ENCODE measurements around the gene CREBRF. TPM values are rescaled to one million over a fixed set of nuclear protein-coding genes. Genes with fewer than 3 reads are reported as not detected.

CREBRF gene
- total and polyA plus RNA-seq, 4 donors = 2.0 to 12.0 (median 7.7) TPM

DNA sequence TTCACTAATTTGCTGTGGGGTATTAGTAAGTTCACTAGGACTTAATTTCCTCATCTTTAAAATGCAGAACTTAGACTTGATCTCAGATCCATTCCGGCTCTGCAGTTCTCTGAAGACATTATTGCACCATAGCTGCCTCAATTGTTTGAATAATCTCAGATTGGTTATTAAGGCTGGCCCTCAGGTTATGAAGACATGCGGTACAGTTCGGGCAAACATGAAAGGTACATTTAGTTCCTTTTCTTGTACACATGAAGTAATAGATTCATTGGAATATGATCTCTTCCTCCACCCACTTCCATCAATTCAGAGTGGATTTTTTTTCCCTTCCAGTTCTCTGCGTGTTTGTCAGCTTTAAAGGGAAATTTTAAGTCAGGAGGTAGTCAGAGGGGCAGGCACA lies 44.6 kb upstream of the CREBRF start:
- TF ChIP-seq RXRA (IDR thresholded peaks at IDR 0.05) (peak in 1 of 2 donors; percentile 7), HNF4A (conservative IDR thresholded peaks at IDR 0.05) (peak in 1 of 2 donors; percentile 20)
- TF ChIP-seq, protein P1, sequence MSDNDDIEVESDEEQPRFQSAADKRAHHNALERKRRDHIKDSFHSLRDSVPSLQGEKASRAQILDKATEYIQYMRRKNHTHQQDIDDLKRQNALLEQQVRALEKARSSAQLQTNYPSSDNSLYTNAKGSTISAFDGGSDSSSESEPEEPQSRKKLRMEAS (IDR thresholded peaks at IDR 0.05) = no peak
- Histone ChIP-seq H3K9me3 (ENCODE audit: control insufficient read depth in 4 of 4, low read length in 3 of 4) (no peaks in the 10 kb centered on the region), H3K27ac (ENCODE audit: low read depth in 1 of 2, low read length in 2 of 2) (no peak overlapping the region), H3K27me3 (ENCODE audit: control insufficient read depth in 4 of 4, insufficient read depth in 4 of 4, low read length in 3 of 4) (no peaks in the 10 kb centered on the region), H3K9ac (ENCODE audit: low read depth in 1 of 2, low read length in 2 of 2) (no peak overlapping the region), H3K4me1 (ENCODE audit: control insufficient read depth in 4 of 4, insufficient read depth in 4 of 4, low read length in 3 of 4) (peaks cover 6 to 22% (median 15%) of the 10 kb centered on the region in 4 donors), H3K4me3 (ENCODE audit: low read depth in 1 of 3, low read length in 3 of 3) (no peak overlapping the region), H3K36me3 (ENCODE audit: control insufficient read depth in 4 of 4, insufficient read depth in 3 of 4, low read depth in 1 of 4, low read length in 3 of 4) (no peaks in the 10 kb centered on the region)
- DNase-seq (ENCODE audit: low spot score) = no peak
- WGBS = 30% methylated on average over 4 of the region's 4 CpGs

DNA sequence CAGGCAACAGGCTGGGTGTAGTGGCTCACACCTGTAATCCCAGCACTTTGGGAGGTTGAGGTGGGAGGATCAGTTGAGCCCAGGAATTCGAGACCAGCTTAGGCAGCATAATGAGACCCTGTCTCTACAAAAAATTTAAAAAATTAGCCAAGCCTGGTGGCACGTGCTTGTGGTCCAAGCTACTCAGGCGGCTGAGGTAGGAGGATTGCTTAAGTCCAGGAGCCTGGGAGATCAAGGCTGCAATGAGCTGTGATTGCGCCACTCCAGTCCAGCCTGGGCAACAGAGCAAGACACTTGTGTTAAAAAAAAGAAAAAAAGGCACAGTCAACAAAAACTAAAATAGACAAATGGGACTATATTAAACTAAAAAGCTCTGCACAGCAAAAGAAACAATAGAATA lies 43.3 kb upstream of the CREBRF start:
- no peaks in the 10 kb centered on the region for H3K36me3 ChIP-seq (ENCODE audit: control insufficient read depth in 4 of 4, insufficient read depth in 3 of 4, low read depth in 1 of 4, low read length in 3 of 4)
- no peak overlapping the region for H3K27ac ChIP-seq (ENCODE audit: low read depth in 1 of 2, low read length in 2 of 2)
- no peak overlapping the region for H3K9ac ChIP-seq (ENCODE audit: low read depth in 1 of 2, low read length in 2 of 2)
- no peak overlapping the region for H3K4me3 ChIP-seq (ENCODE audit: low read depth in 1 of 3, low read length in 3 of 3)
- DNase-seq (ENCODE audit: low spot score) = no peak
- TF ChIP-seq, protein P1 (IDR thresholded peaks at IDR 0.05) = no peak
- TF ChIP-seq HNF4A (conservative IDR thresholded peaks at IDR 0.05) = peak in 1 of 2 donors; percentile 16
- no peaks in the 10 kb centered on the region for H3K9me3 ChIP-seq (ENCODE audit: control insufficient read depth in 4 of 4, low read length in 3 of 4)
- peaks cover 7 to 23% (median 16%) of the 10 kb centered on the region in 4 donors for H3K4me1 ChIP-seq (ENCODE audit: control insufficient read depth in 4 of 4, insufficient read depth in 4 of 4, low read length in 3 of 4)
- WGBS = 74% methylated on average over 4 of the region's 4 CpGs
- no peaks in the 10 kb centered on the region for H3K27me3 ChIP-seq (ENCODE audit: control insufficient read depth in 4 of 4, insufficient read depth in 4 of 4, low read length in 3 of 4)

- no peaks in the 10 kb centered on the region for H3K36me3 ChIP-seq (ENCODE audit: control insufficient read depth in 4 of 4, insufficient read depth in 3 of 4, low read depth in 1 of 4, low read length in 3 of 4)
- WGBS = 88% methylated on average over 4 of the region's 4 CpGs
- H3K9me3 ChIP-seq (ENCODE audit: control insufficient read depth in 4 of 4, low read length in 3 of 4) = no peaks in the 10 kb centered on the region
- no peak overlapping the region for H3K9ac ChIP-seq (ENCODE audit: low read depth in 1 of 2, low read length in 2 of 2)
- DNase-seq (ENCODE audit: low spot score) = no peak
- no peak overlapping the region for H3K27ac ChIP-seq (ENCODE audit: low read depth in 1 of 2, low read length in 2 of 2)
- H3K4me1 ChIP-seq (ENCODE audit: control insufficient read depth in 4 of 4, insufficient read depth in 4 of 4, low read length in 3 of 4) = peaks cover 7 to 23% (median 15%) of the 10 kb centered on the region in 4 donors
- H3K4me3 ChIP-seq (ENCODE audit: low read depth in 1 of 3, low read length in 3 of 3) = no peak overlapping the region
- H3K27me3 ChIP-seq (ENCODE audit: control insufficient read depth in 4 of 4, insufficient read depth in 4 of 4, low read length in 3 of 4) = no peaks in the 10 kb centered on the region
- TF ChIP-seq SP1 (IDR thresholded peaks at IDR 0.05) (no peak), EGR1 (IDR thresholded peaks at IDR 0.05; ENCODE audit: low read depth in 2 of 2) (no peak), GABPA (IDR thresholded peaks at IDR 0.05 in 1 of 2, conservative IDR thresholded peaks at IDR 0.05 in 1 of 2) (no peak), HNF4A (conservative IDR thresholded peaks at IDR 0.05) (no peak), FOXA1 (IDR thresholded peaks at IDR 0.05) (no peak), RXRA (IDR thresholded peaks at IDR 0.05) (no peak), FOXA2 (IDR thresholded peaks at IDR 0.05) (no peak), HNF4G (IDR thresholded peaks at IDR 0.05) (no peak), NR2F2 (IDR thresholded peaks at IDR 0.05) (no peak), JUND (IDR thresholded peaks at IDR 0.05) (no peak), RAD21 (IDR thresholded peaks at IDR 0.05) (no peak)
- TF ChIP-seq, protein P2, sequence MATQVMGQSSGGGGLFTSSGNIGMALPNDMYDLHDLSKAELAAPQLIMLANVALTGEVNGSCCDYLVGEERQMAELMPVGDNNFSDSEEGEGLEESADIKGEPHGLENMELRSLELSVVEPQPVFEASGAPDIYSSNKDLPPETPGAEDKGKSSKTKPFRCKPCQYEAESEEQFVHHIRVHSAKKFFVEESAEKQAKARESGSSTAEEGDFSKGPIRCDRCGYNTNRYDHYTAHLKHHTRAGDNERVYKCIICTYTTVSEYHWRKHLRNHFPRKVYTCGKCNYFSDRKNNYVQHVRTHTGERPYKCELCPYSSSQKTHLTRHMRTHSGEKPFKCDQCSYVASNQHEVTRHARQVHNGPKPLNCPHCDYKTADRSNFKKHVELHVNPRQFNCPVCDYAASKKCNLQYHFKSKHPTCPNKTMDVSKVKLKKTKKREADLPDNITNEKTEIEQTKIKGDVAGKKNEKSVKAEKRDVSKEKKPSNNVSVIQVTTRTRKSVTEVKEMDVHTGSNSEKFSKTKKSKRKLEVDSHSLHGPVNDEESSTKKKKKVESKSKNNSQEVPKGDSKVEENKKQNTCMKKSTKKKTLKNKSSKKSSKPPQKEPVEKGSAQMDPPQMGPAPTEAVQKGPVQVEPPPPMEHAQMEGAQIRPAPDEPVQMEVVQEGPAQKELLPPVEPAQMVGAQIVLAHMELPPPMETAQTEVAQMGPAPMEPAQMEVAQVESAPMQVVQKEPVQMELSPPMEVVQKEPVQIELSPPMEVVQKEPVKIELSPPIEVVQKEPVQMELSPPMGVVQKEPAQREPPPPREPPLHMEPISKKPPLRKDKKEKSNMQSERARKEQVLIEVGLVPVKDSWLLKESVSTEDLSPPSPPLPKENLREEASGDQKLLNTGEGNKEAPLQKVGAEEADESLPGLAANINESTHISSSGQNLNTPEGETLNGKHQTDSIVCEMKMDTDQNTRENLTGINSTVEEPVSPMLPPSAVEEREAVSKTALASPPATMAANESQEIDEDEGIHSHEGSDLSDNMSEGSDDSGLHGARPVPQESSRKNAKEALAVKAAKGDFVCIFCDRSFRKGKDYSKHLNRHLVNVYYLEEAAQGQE (IDR thresholded peaks at IDR 0.05) = no peak
- TF ChIP-seq, protein P3, sequence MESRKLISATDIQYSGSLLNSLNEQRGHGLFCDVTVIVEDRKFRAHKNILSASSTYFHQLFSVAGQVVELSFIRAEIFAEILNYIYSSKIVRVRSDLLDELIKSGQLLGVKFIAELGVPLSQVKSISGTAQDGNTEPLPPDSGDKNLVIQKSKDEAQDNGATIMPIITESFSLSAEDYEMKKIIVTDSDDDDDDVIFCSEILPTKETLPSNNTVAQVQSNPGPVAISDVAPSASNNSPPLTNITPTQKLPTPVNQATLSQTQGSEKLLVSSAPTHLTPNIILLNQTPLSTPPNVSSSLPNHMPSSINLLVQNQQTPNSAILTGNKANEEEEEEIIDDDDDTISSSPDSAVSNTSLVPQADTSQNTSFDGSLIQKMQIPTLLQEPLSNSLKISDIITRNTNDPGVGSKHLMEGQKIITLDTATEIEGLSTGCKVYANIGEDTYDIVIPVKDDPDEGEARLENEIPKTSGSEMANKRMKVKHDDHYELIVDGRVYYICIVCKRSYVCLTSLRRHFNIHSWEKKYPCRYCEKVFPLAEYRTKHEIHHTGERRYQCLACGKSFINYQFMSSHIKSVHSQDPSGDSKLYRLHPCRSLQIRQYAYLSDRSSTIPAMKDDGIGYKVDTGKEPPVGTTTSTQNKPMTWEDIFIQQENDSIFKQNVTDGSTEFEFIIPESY (IDR thresholded peaks at IDR 0.05) = no peak
- TF ChIP-seq, protein P4, sequence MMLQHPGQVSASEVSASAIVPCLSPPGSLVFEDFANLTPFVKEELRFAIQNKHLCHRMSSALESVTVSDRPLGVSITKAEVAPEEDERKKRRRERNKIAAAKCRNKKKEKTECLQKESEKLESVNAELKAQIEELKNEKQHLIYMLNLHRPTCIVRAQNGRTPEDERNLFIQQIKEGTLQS (IDR thresholded peaks at IDR 0.05) = no peak
Observed at GRCh38 chr5:173014671-173015070, 41.5 kb upstream of the CREBRF start.
